ENCODE data around the gene ARAP3. TPM values are rescaled to one million over a fixed set of nuclear protein-coding genes. Genes with fewer than 3 reads are reported as not detected.
A peak's percentile ranks its signal among the peaks of the same experiment; 100 is the strongest.

Gene ARAP3
- total RNA-seq, 2 experiments from 2014 or later, result 8.5 to 8.8 TPM

GRCh38 chr5:141637123-141637766, 44.8 kb downstream of the ARAP3 start:
- Mint-ChIP-seq H3K27ac (peak overlapping the region; percentile 90), H3K4me3 (peak overlapping the region; percentile 93), H3K4me1 (ENCODE audit: low read depth) (peaks cover 61% of the 10 kb centered on the region), H3K9me3 (ENCODE audit: insufficient read depth) (no peaks in the 10 kb centered on the region), H3K27me3 (ENCODE audit: low read depth) (no peaks in the 10 kb centered on the region), H3K36me3 (ENCODE audit: low read depth) (peaks cover 53% of the 10 kb centered on the region)
- ATAC-seq (peak; percentile 70), DNase-seq (peak; percentile 72)
- ChIA-PET CTCF (interaction anchor here (0.7 to 13.0 kb wide), 28 partner anchors 8 to 506 kb away, joined by 3 to 206 read pairs (median 6); partner anchors contain the start of genes DIAPH1 and FCHSD1), POLR2A (interaction anchor here (0.7 to 3.8 kb wide), 13 partner anchors 9 to 332 kb away, joined by 3 to 39 read pairs (median 4); partner anchors contain the start of genes DIAPH1, FCHSD1, RNF14 and TAF7)

- Mint-ChIP-seq H3K4me3 (peak within 1 kb of the TSS; percentile 93), H3K27me3 (ENCODE audit: low read depth) (no peaks in the 10 kb centered on the region), H3K9me3 (ENCODE audit: insufficient read depth) (no peaks in the 10 kb centered on the region), H3K4me1 (ENCODE audit: low read depth) (peaks cover 56% of the 10 kb centered on the region), H3K27ac (peak within 1 kb of the TSS; percentile 90), H3K36me3 (ENCODE audit: low read depth) (peaks cover 49% of the 10 kb centered on the region)
- ATAC-seq (peak; percentile 79), DNase-seq (peak; percentile 94)
- ChIA-PET CTCF (interaction anchor here (0.8 to 13.0 kb wide), 25 partner anchors 9 to 242 kb away, joined by 3 to 206 read pairs (median 12); partner anchors contain the start of genes DIAPH1 and FCHSD1), POLR2A (interaction anchor here (0.7 to 3.8 kb wide), 13 partner anchors 10 to 333 kb away, joined by 3 to 39 read pairs (median 4); partner anchors contain the start of genes DIAPH1, FCHSD1, RNF14 and TAF7)
These were observed 45.5 kb downstream of the ARAP3 start, which contains the start of the genes HDAC3 and RELL2 for GRCh38 chr5:141636413-141637122. HDAC3 (minus strand) TSS chr5:141636849; CDS start chr5:141636790, 59 bp downstream. RELL2 (plus strand) TSS chr5:141636997; CDS start chr5:141638226, 1,229 bp downstream.

GRCh38 chr5:141636106-141636412, 46.0 kb downstream of the ARAP3 start:
- peaks cover 51% of the 10 kb centered on the region for H3K4me1 Mint-ChIP-seq (ENCODE audit: low read depth)
- H3K9me3 Mint-ChIP-seq (ENCODE audit: insufficient read depth), result no peaks in the 10 kb centered on the region
- POLR2A ChIA-PET, result interaction anchor here (0.9 to 3.8 kb wide), 8 partner anchors 10 to 61 kb away, joined by 3 to 39 read pairs (median 4); partner anchors contain the start of genes DIAPH1 and FCHSD1
- CTCF ChIA-PET, result interaction anchor here (1.2 to 13.0 kb wide), 13 partner anchors 13 to 72 kb away, joined by 4 to 206 read pairs (median 21); partner anchors contain the start of genes DIAPH1 and FCHSD1
- peak overlapping the region; percentile 90 for H3K27ac Mint-ChIP-seq
- peaks cover 45% of the 10 kb centered on the region for H3K36me3 Mint-ChIP-seq (ENCODE audit: low read depth)
- DNase-seq, result no peak
- no peaks in the 10 kb centered on the region for H3K27me3 Mint-ChIP-seq (ENCODE audit: low read depth)
- no peak for ATAC-seq
- H3K4me3 Mint-ChIP-seq, result peak overlapping the region; percentile 93

GRCh38 chr5:141635646-141636045, 46.4 kb downstream of the ARAP3 start:
- H3K27me3 Mint-ChIP-seq (ENCODE audit: low read depth), result no peaks in the 10 kb centered on the region
- peaks cover 47% of the 10 kb centered on the region for H3K4me1 Mint-ChIP-seq (ENCODE audit: low read depth)
- peak overlapping the region; percentile 90 for H3K27ac Mint-ChIP-seq
- POLR2A ChIA-PET, result interaction anchor here (0.9 to 3.8 kb wide), 6 partner anchors 9 to 61 kb away, joined by 3 to 39 read pairs (median 14); partner anchors contain the start of genes DIAPH1 and FCHSD1
- peaks cover 41% of the 10 kb centered on the region for H3K36me3 Mint-ChIP-seq (ENCODE audit: low read depth)
- peak overlapping the region; percentile 93 for H3K4me3 Mint-ChIP-seq
- CTCF ChIA-PET, result interaction anchor here (1.2 to 13.0 kb wide), 13 partner anchors 13 to 72 kb away, joined by 4 to 206 read pairs (median 21); partner anchors contain the start of genes DIAPH1 and FCHSD1
- no peak for DNase-seq
- no peaks in the 10 kb centered on the region for H3K9me3 Mint-ChIP-seq (ENCODE audit: insufficient read depth)
- no peak for ATAC-seq

- Mint-ChIP-seq H3K4me1 (ENCODE audit: low read depth) (peaks cover 45% of the 10 kb centered on the region), H3K27me3 (ENCODE audit: low read depth) (no peaks in the 10 kb centered on the region), H3K4me3 (peak overlapping the region; percentile 93), H3K9me3 (ENCODE audit: insufficient read depth) (no peaks in the 10 kb centered on the region), H3K36me3 (ENCODE audit: low read depth) (peaks cover 41% of the 10 kb centered on the region), H3K27ac (peak overlapping the region; percentile 32)
- no peak for ATAC-seq
- no peak for DNase-seq
- CTCF ChIA-PET, result interaction anchor here (1.2 to 13.0 kb wide), 8 partner anchors 12 to 71 kb away, joined by 7 to 206 read pairs (median 24); partner anchors contain the start of gene DIAPH1
- POLR2A ChIA-PET, result interaction anchor here (1.0 to 3.8 kb wide), 4 partner anchors 8 to 42 kb away, joined by 4 to 39 read pairs (median 14); partner anchors contain the start of gene DIAPH1
These were observed 47.3 kb downstream of the ARAP3 start for GRCh38 chr5:141634720-141635119.

GRCh38 chr5:141633871-141634561, 48.0 kb downstream of the ARAP3 start:
- no peak overlapping the region for H3K4me3 Mint-ChIP-seq
- peak overlapping the region; percentile 61 for H3K27ac Mint-ChIP-seq
- peaks cover 39% of the 10 kb centered on the region for H3K4me1 Mint-ChIP-seq (ENCODE audit: low read depth)
- H3K36me3 Mint-ChIP-seq (ENCODE audit: low read depth), result peaks cover 43% of the 10 kb centered on the region
- H3K27me3 Mint-ChIP-seq (ENCODE audit: low read depth), result no peaks in the 10 kb centered on the region
- no peak for ATAC-seq
- ChIA-PET CTCF (interaction anchor here (0.8 to 13.0 kb wide), 7 partner anchors 11 to 70 kb away, joined by 3 to 206 read pairs (median 12); partner anchors contain the start of gene DIAPH1), POLR2A (interaction anchor here (1.0 to 1.1 kb wide), 2 partner anchors 9 to 42 kb away, joined by 4 read pairs; no protein-coding TSS in a partner anchor)
- no peak for DNase-seq
- H3K9me3 Mint-ChIP-seq (ENCODE audit: insufficient read depth), result no peaks in the 10 kb centered on the region

- POLR2A ChIA-PET, result interaction anchor here (1.0 kb wide), 1 partner anchor 13 kb away, joined by 4 read pairs; the partner anchor contains the start of gene DIAPH1
- ATAC-seq (no peak), DNase-seq (no peak)
- Mint-ChIP-seq H3K4me1 (ENCODE audit: low read depth) (peaks cover 30% of the 10 kb centered on the region), H3K27me3 (ENCODE audit: low read depth) (no peaks in the 10 kb centered on the region), H3K27ac (no peak overlapping the region), H3K36me3 (ENCODE audit: low read depth) (peaks cover 49% of the 10 kb centered on the region), H3K9me3 (ENCODE audit: insufficient read depth) (no peaks in the 10 kb centered on the region), H3K4me3 (no peak overlapping the region)
- CTCF ChIA-PET, result interaction anchor here (1.0 to 13.0 kb wide), 7 partner anchors 9 to 68 kb away, joined by 3 to 206 read pairs (median 12); partner anchors contain the start of gene DIAPH1
These were observed 49.4 kb downstream of the ARAP3 start for GRCh38 chr5:141632650-141633049.

GRCh38 chr5:141630570-141631140, 51.4 kb downstream of the ARAP3 start:
- no peak overlapping the region for H3K27ac Mint-ChIP-seq
- peaks cover 23% of the 10 kb centered on the region for H3K4me1 Mint-ChIP-seq (ENCODE audit: low read depth)
- ATAC-seq, result no peak
- H3K9me3 Mint-ChIP-seq (ENCODE audit: insufficient read depth), result no peaks in the 10 kb centered on the region
- CTCF ChIA-PET, result interaction anchor here (1.1 to 13.0 kb wide), 5 partner anchors 13 to 66 kb away, joined by 5 to 206 read pairs (median 20); partner anchors contain the start of gene DIAPH1
- H3K36me3 Mint-ChIP-seq (ENCODE audit: low read depth), result peaks cover 61% of the 10 kb centered on the region
- no peak overlapping the region for H3K4me3 Mint-ChIP-seq
- POLR2A ChIA-PET, result no interaction called here
- no peaks in the 10 kb centered on the region for H3K27me3 Mint-ChIP-seq (ENCODE audit: low read depth)
- DNase-seq, result no peak

- peaks cover 15% of the 10 kb centered on the region for H3K4me1 Mint-ChIP-seq (ENCODE audit: low read depth)
- CTCF ChIA-PET, result interaction anchor here (0.7 to 13.0 kb wide), 5 partner anchors 9 to 64 kb away, joined by 3 to 206 read pairs (median 6); partner anchors contain the start of gene DIAPH1
- no peaks in the 10 kb centered on the region for H3K27me3 Mint-ChIP-seq (ENCODE audit: low read depth)
- H3K4me3 Mint-ChIP-seq, result no peak overlapping the region
- POLR2A ChIA-PET, result interaction anchor here (3.1 kb wide), 1 partner anchor 8 kb away, joined by 24 read pairs; the partner anchor contains the start of genes HDAC3 and RELL2
- no peak for ATAC-seq
- no peak overlapping the region for H3K27ac Mint-ChIP-seq
- H3K36me3 Mint-ChIP-seq (ENCODE audit: low read depth), result peaks cover 65% of the 10 kb centered on the region
- DNase-seq, result no peak
- H3K9me3 Mint-ChIP-seq (ENCODE audit: insufficient read depth), result no peaks in the 10 kb centered on the region
These were observed 53.7 kb downstream of the ARAP3 start for GRCh38 chr5:141628175-141628788.

- ChIA-PET CTCF (interaction anchor here (0.7 to 8.2 kb wide), 8 partner anchors 9 to 59 kb away, joined by 4 to 84 read pairs (median 10); partner anchors contain the start of genes HDAC3 and RELL2), POLR2A (interaction anchor here (0.5 to 1.9 kb wide), 3 partner anchors 20 to 1280 kb away, joined by 3 to 6 read pairs (median 4); no protein-coding TSS in a partner anchor)
- DNase-seq, result no peak
- peak overlapping the region; percentile 85 for H3K27ac Mint-ChIP-seq
- H3K36me3 Mint-ChIP-seq (ENCODE audit: low read depth), result peaks cover 63% of the 10 kb centered on the region
- H3K9me3 Mint-ChIP-seq (ENCODE audit: insufficient read depth), result no peaks in the 10 kb centered on the region
- no peak for ATAC-seq
- H3K4me3 Mint-ChIP-seq, result peak overlapping the region; percentile 15
- peaks cover 37% of the 10 kb centered on the region for H3K4me1 Mint-ChIP-seq (ENCODE audit: low read depth)
- no peaks in the 10 kb centered on the region for H3K27me3 Mint-ChIP-seq (ENCODE audit: low read depth)
These were observed 58.4 kb downstream of the ARAP3 start for GRCh38 chr5:141623611-141624010.

All from activated CD8-positive, alpha-beta T cell treated with anti-CD3 and anti-CD28 coated beads, Interleukin-2, amount 10 ng/mL, durations not matched to agents 7 days and 5 days (primary cell).